RWPE1 (cell line): Measurements from ENCODE around the gene NRN1.
"Not testable (repeated sequence)": the region's sequence is repeated elsewhere in the genome, so short reads cannot be mapped to it uniquely, and the experiment has no call there.

Experiments used
- CTCF ChIA-PET: fragments of 350-600 bp; sonication (Branson Sonifier 250); formaldehyde crosslinking; extraction: SDS; loops from one replicate; lab custom pipeline; 2021; lab: Yijun Ruan, JAX
- POLR2A ChIA-PET: fragments of 400-600 bp; formaldehyde crosslinking; extraction: SDS; loops from one replicate; lab custom pipeline; 2020; ENCODE audit warnings: antibody characterized with exemption; ENCODE audit not compliant: low non-redundant PET; lab: Yijun Ruan, JAX
- DNase-seq: peaks from one replicate; pipeline ENCODE4 v3.0.0; 2012; ENCODE audit warnings: low spot score
- H3K27ac ChIP-seq: fragments of 450-650 bp; 2 replicates; pipeline ENCODE4 v1.5.1; 2017
- CTCF ChIP-seq: fragments of 450-650 bp; conservative IDR thresholded peaks from 2 replicates; pipeline ENCODE4 v1.5.1; 2017; ENCODE audit warnings: low read depth, mild to moderate bottlenecking

Gene NRN1

DNA sequence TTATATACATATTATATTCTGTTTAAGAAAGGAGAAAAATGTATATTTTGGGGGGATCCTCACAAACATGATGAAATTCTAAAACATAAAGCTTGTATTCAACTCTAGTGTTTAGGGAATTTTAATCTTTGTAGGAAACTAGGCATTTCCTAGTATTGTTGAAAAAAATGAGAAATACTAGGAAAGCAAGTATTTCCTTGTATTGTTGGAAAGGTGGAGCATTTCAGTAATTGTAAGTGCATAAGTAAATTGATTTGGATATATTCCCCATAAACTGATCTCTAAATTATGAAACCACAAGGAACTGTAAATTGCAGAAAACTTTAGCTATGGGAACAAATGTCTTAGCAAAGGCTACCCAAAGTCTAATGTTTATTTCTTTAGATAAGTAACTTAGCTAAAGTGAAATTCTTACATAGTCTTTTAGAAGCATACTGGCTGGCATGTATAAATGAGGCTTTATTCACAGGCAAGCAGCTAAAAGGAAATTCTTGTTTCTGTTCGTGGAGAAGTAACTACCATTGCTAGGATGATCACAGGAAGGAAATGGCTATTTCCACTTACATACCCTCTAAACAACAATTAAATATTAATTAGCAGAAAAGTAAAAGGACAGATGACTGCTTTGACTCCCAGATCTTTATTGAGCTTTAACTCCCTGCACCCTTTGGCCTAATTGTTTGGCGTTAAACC, 19.9 kb upstream of the NRN1 start:
- TF ChIP-seq CTCF: no peak
- no peak overlapping the region for H3K27ac ChIP-seq
- CTCF ChIA-PET: no interaction called here
- POLR2A ChIA-PET: no interaction called here
- no peak for DNase-seq

DNA sequence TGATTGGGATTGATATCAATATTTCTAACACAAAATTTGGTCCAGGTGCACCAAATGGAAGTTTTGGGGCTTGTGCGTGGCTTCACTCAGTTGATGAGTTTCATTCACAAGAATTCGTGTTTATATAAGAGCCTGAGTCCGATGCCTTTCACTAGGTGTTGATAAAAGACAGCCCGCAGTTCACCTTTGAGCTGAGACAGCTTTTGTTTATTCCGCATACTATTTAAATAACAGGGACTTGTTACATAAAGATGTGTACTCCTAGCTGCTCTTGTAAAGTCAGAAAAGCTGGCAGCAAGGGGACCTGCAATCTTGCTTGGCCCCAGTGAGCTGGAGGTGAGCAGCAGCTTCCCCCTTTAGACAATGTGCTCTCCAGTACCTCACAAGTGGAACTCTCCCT, 19.0 kb upstream of the NRN1 start:
- ChIA-PET POLR2A (no interaction called here), CTCF (no interaction called here)
- no peak for DNase-seq
- no peak overlapping the region for H3K27ac ChIP-seq
- no peak for TF ChIP-seq CTCF

- CTCF ChIA-PET: no interaction called here
Observed at GRCh38 chr6:6024220-6024619, 17.5 kb upstream of the NRN1 start.

DNA sequence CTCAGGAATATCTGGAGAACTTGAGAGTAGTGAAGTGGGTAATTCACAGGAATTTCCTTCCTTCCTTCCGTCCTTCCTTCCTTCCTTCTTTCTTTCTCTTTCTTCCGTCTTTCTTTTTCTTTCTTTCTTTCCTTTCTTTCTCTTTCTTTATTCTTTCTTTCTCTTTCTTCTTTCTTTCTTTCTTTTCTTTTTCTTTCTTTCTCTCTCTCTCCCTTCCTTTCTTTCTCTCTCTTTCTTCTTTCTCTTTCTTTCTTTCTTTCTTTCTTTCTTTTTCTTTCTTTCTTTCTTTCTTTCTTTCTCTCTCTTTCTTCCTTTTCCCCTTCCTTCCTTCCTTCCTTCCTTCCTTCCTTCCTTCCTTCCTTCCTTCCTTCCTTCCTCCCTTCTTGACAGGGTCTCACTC, 16.1 kb upstream of the NRN1 start:
- DNase-seq, H3K27ac ChIP-seq, POLR2A ChIA-PET, CTCF ChIA-PET: not testable (repeated sequence)

More at GRCh38 chr6:6024220-6024619, 17.5 kb upstream of the NRN1 start:
- TF ChIP-seq CTCF: no peak
- no peak overlapping the region for H3K27ac ChIP-seq
- POLR2A ChIA-PET: no interaction called here
- DNase-seq: no peak

GRCh38 chr6:6008648-6009421, 2.1 kb upstream of the NRN1 start:
- peak; percentile 87 for DNase-seq
- POLR2A ChIA-PET: interaction anchor here (1.0 kb wide), 1 partner anchor 538 kb away, joined by 4 read pairs; no protein-coding TSS in a partner anchor
- no peak for TF ChIP-seq CTCF
- no peak overlapping the region for H3K27ac ChIP-seq
- CTCF ChIA-PET: interaction anchor here (1.2 kb wide), 1 partner anchor 31 kb away, joined by 3 read pairs; no protein-coding TSS in a partner anchor

- no peak for TF ChIP-seq CTCF
- no peak for DNase-seq
- H3K27ac ChIP-seq: no peak overlapping the region
- POLR2A ChIA-PET: interaction anchor here (0.7 to 1.0 kb wide), 2 partner anchors 537 to 706 kb away, joined by 4 read pairs; no protein-coding TSS in a partner anchor
- CTCF ChIA-PET: interaction anchor here (0.6 to 1.4 kb wide), 5 partner anchors 10 to 586 kb away, joined by 3 to 7 read pairs (median 3); no protein-coding TSS in a partner anchor
Observed at GRCh38 chr6:6008089-6008647, 1.4 kb upstream of the NRN1 start.
